ENCODE measurements around the gene CNPY4.

CNPY4 gene

DNA sequence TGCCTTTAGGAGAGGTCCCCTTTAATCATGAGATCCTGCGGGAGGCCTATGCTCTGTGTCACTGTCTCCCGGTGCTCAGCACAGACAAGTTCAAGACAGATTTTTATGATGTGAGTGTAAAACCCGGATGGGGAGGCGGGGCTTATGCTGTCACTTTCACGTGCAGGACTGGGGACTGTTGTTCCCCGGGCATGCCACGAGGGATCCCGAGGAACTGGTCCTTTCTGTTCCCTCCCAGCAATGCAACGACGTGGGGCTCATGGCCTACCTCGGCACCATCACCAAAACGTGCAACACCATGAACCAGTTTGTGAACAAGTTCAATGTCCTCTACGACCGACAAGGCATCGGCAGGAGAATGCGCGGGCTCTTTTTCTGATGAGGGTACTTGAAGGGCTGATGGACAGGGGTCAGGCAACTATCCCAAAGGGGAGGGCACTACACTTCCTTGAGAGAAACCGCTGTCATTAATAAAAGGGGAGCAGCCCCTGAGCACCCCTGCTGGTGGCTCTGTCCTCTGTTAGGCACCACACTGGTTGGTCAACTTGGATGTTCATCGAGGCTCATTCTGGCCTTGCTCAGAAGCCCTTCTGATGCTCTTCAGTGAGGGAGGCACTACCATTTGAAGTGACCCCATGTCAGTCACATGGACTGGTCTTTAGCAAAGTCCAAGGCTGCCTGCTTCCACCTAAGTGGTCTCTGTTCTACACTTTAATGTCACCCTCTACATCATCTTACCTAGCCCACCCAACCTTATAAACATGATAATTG, 27.8 kb upstream of the CNPY4 start:
- DNase-seq (ENCODE audit: low read depth) = no peak
- no peak overlapping the region for H3K4me3 ChIP-seq (ENCODE audit: control insufficient read depth, low read depth, low read length)
- TF ChIP-seq, protein P1, sequence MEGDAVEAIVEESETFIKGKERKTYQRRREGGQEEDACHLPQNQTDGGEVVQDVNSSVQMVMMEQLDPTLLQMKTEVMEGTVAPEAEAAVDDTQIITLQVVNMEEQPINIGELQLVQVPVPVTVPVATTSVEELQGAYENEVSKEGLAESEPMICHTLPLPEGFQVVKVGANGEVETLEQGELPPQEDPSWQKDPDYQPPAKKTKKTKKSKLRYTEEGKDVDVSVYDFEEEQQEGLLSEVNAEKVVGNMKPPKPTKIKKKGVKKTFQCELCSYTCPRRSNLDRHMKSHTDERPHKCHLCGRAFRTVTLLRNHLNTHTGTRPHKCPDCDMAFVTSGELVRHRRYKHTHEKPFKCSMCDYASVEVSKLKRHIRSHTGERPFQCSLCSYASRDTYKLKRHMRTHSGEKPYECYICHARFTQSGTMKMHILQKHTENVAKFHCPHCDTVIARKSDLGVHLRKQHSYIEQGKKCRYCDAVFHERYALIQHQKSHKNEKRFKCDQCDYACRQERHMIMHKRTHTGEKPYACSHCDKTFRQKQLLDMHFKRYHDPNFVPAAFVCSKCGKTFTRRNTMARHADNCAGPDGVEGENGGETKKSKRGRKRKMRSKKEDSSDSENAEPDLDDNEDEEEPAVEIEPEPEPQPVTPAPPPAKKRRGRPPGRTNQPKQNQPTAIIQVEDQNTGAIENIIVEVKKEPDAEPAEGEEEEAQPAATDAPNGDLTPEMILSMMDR (IDR thresholded peaks at IDR 0.05; ENCODE audit: control insufficient read depth, insufficient read depth, low read depth, low read length, missing control alignments) = no peak

DNA sequence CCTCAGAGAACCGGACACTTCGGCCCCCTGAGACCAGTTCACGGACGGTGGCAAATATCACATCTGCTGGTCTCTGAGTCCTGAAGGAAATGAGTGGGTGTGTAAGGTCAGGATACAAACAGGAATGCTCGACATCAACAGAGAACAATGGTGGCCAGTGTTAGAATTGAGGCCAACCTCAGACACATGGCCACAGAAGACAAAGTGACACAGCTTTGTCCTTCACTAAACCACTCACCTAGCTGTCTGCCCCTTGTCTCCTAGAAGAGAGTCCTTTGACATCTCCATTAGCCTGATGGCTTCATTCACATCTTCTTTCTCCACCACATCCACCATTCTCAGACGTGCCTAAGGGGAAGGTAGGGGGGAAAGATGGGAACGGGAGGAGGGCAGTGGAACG, 26.4 kb upstream of the CNPY4 start:
- TF ChIP-seq, protein P1 (IDR thresholded peaks at IDR 0.05; ENCODE audit: control insufficient read depth, insufficient read depth, low read depth, low read length, missing control alignments) = no peak
- no peak for DNase-seq (ENCODE audit: low read depth)
- H3K4me3 ChIP-seq (ENCODE audit: control insufficient read depth, low read depth, low read length) = no peak overlapping the region

DNA sequence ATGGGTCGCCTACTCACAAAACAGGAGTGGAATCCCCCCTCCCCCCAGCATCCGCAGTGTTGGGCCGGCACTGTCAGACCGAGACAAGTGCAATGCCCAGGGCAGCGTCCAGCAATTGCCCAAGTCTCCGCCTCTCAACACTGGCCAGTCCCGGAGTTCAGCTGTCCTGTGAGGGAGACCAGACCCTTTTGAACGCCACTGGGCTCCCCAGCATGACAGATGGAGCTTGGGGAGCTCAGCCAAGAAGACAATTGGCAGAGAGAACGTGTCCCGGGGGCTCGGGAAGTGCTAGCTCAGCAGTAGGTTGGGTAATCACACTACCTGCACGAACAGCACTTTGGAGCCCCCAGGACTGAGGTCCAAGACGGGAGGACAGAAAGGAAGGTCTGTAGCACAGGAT, 25.9 kb upstream of the CNPY4 start:
- TF ChIP-seq, protein P1 (IDR thresholded peaks at IDR 0.05; ENCODE audit: control insufficient read depth, insufficient read depth, low read depth, low read length, missing control alignments) = no peak
- H3K4me3 ChIP-seq (ENCODE audit: control insufficient read depth, low read depth, low read length) = no peak overlapping the region
- DNase-seq (ENCODE audit: low read depth) = no peak

DNA sequence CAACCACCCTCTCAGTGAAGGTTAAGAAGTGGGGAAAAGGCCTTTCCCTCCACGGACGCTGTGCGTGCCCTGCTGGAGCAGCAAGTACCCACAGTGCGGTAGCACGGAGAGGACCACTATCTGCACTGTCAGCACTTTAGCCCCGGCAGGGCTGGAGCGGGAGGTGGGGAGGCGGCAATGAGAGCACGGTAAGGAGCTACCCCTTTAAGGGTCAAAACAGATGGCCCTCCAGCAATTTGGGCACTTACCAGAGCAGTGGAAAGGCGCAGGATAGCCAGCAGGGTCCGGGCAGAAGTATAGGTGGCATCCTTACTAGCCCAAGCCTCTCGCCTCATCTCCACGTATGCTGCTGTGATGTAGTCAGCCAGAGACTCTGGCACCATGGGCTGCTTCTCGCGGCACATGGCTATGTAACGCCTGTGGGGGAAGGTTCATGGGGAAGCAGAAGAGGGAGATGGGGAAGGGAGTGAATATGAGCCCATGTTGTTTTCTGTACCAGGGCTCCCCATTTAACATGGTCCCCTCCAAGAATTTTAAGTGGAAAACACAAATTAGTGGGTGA, 25.4 kb upstream of the CNPY4 start:
- TF ChIP-seq, protein P1 (IDR thresholded peaks at IDR 0.05; ENCODE audit: control insufficient read depth, insufficient read depth, low read depth, low read length, missing control alignments) = no peak
- H3K4me3 ChIP-seq (ENCODE audit: control insufficient read depth, low read depth, low read length) = no peak overlapping the region
- DNase-seq (ENCODE audit: low read depth) = no peak

DNA sequence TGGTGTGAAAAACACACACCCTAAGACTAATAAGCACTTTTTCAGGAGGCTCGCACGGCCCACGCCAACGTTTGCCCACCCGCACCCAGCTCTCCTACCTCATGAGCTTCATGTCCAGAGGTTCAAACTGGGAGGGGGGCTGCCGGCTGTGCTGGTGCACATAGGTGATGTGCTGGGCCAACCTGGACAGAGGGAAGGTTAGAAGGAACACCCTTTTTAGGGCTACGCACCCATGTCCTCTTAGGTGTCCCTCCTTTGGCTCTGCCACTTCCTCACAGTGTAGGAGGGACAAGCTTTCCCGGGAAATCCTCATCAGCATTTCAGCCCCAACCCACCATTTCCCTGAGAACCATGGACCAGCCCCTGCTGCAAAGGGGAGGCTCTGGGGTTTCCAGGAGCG, 24.1 kb upstream of the CNPY4 start:
- no peak overlapping the region for H3K4me3 ChIP-seq (ENCODE audit: control insufficient read depth, low read depth, low read length)
- DNase-seq (ENCODE audit: low read depth) = no peak
- TF ChIP-seq, protein P1 (IDR thresholded peaks at IDR 0.05; ENCODE audit: control insufficient read depth, insufficient read depth, low read depth, low read length, missing control alignments) = no peak

DNA sequence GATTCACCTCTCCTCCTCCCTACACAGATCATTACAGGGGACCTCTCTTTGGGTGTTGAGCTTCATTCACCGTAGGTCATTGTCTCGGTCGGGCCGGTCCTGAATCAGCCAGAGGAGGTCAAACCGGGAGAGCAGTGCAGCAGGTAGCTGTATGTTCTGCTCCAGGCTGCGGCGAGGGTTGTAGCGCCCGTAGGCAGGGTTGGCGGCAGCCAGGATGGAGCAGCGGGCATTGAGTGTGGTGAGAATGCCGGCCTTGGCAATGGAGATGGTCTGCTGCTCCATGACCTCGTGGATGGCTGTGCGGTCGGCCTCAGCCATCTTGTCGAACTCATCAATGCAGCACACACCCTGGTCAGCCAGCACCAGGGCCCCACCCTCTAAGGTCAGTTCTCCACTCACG, 23.7 kb upstream of the CNPY4 start:
- TF ChIP-seq, protein P1 (IDR thresholded peaks at IDR 0.05; ENCODE audit: control insufficient read depth, insufficient read depth, low read depth, low read length, missing control alignments) = no peak
- no peak for DNase-seq (ENCODE audit: low read depth)
- H3K4me3 ChIP-seq (ENCODE audit: control insufficient read depth, low read depth, low read length) = no peak overlapping the region

Measured in AG09309 (cell line).